ENCODE measurements around the gene KLF5. TPM values are rescaled to one million over a fixed set of nuclear protein-coding genes. Genes with fewer than 3 reads are reported as not detected.

Gene KLF5
- total RNA-seq, 1 experiment from 2014 or later: 59.2 TPM

GRCh38 chr13:73036566-73036965 lies 22.2 kb upstream of the KLF5 start:
- CTCF ChIA-PET: no interaction called here
- intact Hi-C loops (cut with micrococcal nuclease): no loop called here
- no peak for ATAC-seq

More at GRCh38 chr13:73036566-73036965, 22.2 kb upstream of the KLF5 start:
- no peaks in the 10 kb centered on the region for H3K9me3 ChIP-seq (ENCODE audit: control insufficient read depth in 1 of 2, insufficient read depth in 1 of 2, low read depth in 1 of 2, low read length in 2 of 2)
- TF ChIP-seq YY1 (IDR thresholded peaks at IDR 0.05; ENCODE audit: extremely low read depth, insufficient replicate concordance, low read depth, low read length) (no peak), SIN3A (IDR thresholded peaks at IDR 0.05; ENCODE audit: low read depth) (no peak), POLR2A (IDR thresholded peaks at IDR 0.05; ENCODE audit: borderline replicate concordance, extremely low read depth, insufficient read depth, insufficient read length) (no peak), ZFX (IDR thresholded peaks at IDR 0.05) (no peak), FOSL1 (IDR thresholded peaks at IDR 0.05; ENCODE audit: low read depth) (no peak), CBX3 (IDR thresholded peaks at IDR 0.05; ENCODE audit: low read depth) (no peak), ZBTB33 (IDR thresholded peaks at IDR 0.05; ENCODE audit: extremely low read depth, insufficient replicate concordance, low read length) (no peak), MAX (IDR thresholded peaks at IDR 0.05) (no peak), SP1 (IDR thresholded peaks at IDR 0.05; ENCODE audit: low read depth) (no peak), CEBPB (IDR thresholded peaks at IDR 0.05; ENCODE audit: low read depth) (no peak), EZH2 (IDR thresholded peaks at IDR 0.05) (no peak)
- H3K9me2 ChIP-seq (ENCODE audit: insufficient read depth): no peaks in the 10 kb centered on the region
- BruUV-seq (replicated peaks): no TSS peak
- no peak overlapping the region for H3K4me3 ChIP-seq (replicated peaks in 1 of 2; ENCODE audit: low read depth in 1 of 2, low read length in 2 of 2)
- H3K9ac ChIP-seq (ENCODE audit: low read length): no peak overlapping the region
- no peak overlapping the region for H3K27ac ChIP-seq (ENCODE audit: low read depth, low read length)
- peaks cover 0 to 2% of the 10 kb centered on the region in 2 experiments; a peak in 3 of 4 replicates for H3K4me1 ChIP-seq (ENCODE audit: control insufficient read depth in 1 of 2, insufficient read depth in 2 of 2, low read length in 2 of 2)
- no peak for DNase-seq (ENCODE audit: low read depth, low spot score)
- no peak overlapping the region for H2AFZ ChIP-seq (ENCODE audit: low read depth, low read length, poor library complexity, severe bottlenecking)
- H3K79me2 ChIP-seq (ENCODE audit: insufficient read depth, low read length): no peaks in the 10 kb centered on the region
- POLR2A ChIA-PET: no interaction called here
- no peaks in the 10 kb centered on the region for H3K27me3 ChIP-seq (ENCODE audit: insufficient read depth, low read length)
- no peaks in the 10 kb centered on the region for H3K36me3 ChIP-seq (ENCODE audit: control insufficient read depth in 1 of 2, insufficient read depth in 2 of 2, low read length in 2 of 2)
- H4K20me1 ChIP-seq (ENCODE audit: insufficient read depth): no peaks in the 10 kb centered on the region
- RAD21 ChIA-PET (ENCODE audit: low non-redundant PET in 1 of 2, low total read pairs in 2 of 2, uncharacterized antibody in 2 of 2, unreplicated experiment in 2 of 2): no interaction called here
- no peak overlapping the region for H3K4me2 ChIP-seq (ENCODE audit: low read length)

Measured in HCT116 (cell line).